H1 (cell line): ENCODE measurements around the gene DPYD. TPM values are rescaled to one million over a fixed set of nuclear protein-coding genes. Genes with fewer than 3 reads are reported as not detected.

Experiments used
- BRCA1 ChIP-seq: IDR thresholded peaks from 2 replicates; pipeline ENCODE4 v1.6.1; 2012; ENCODE audit warnings: low read depth, low read length, improper control_type of control experiment
- CHD1 ChIP-seq: IDR thresholded peaks from 2 replicates; pipeline ENCODE4 v1.6.1; 2012; ENCODE audit warnings: low read depth, low read length, improper control_type of control experiment
- POLR2AphosphoS5 ChIP-seq: IDR thresholded peaks from 2 replicates; pipeline ENCODE4 v1.6.1; 2011; ENCODE audit warnings: low read depth, low read length
- polyA plus RNA-seq, 7 experiments: library from polyadenylated mRNA; depleted of rRNA in 3 of 7; stranded (reverse) in 5 of 7; unstranded in 2 of 7; fragments of >200 nt in 5 of 7; fragments of 200-250 nt in 2 of 7; gene quantifications; 1 replicate in 5 of 7; 2 replicates in 1 of 7; 4 replicates in 1 of 7; pipeline versions ENCODE4 v1.2.1 to v1.2.3, GENCODE V29; 2011 to 2013; ENCODE audit warnings: missing spikeins in 2 of 7, mixed read lengths in 2 of 7
- total RNA-seq: library from RNA; stranded (reverse); fragmentation: NEBNext Ultra II Directional; extraction: Animal tissue kit (Norgen Biotek cat#: 25700); gene quantifications from 2 replicates; pipeline ENCODE4 v1.2.1, GENCODE V29; 2021

DPYD gene
- total and polyA plus RNA-seq, 2 of the 8 experiments (the other 6 are each of a cell fraction or from before 2014, with no cell fraction given): 0.29 to 0.73 TPM

DNA sequence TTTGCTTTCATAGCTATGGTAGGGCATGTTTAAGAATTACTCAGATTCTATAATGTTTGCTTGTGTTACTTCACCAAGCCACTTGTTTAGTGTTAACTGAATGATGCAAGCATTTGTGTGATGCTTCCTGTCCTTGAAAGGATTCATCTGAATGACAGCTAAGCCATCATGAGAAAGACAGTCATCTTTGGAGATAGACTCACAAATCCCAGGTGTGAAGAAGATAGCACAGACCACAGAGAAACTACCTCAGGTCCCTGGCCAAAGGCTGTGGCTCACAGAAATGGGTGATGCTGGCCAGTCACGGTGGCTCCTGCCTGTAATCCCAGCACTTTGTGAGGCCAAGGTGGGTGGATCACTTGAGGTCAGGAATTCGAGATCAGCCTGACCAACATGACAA lies 321.4 kb downstream of the DPYD start (continued):
- TF ChIP-seq BRCA1: no peak
- no peak for TF ChIP-seq CHD1
- TF ChIP-seq POLR2AphosphoS5: no peak
